AML-193 (cell line): ENCODE data around the gene MAPKAPK3.

Experiments
- DNase-seq, 2 experiments: peaks; one replicate each; lab custom pipeline; 2025; lab: John Stamatoyannopoulos, UW

MAPKAPK3 gene

GRCh38 chr3:50689558-50689957, 72.6 kb downstream of the MAPKAPK3 start:
- DNase-seq, result no peak

DNA sequence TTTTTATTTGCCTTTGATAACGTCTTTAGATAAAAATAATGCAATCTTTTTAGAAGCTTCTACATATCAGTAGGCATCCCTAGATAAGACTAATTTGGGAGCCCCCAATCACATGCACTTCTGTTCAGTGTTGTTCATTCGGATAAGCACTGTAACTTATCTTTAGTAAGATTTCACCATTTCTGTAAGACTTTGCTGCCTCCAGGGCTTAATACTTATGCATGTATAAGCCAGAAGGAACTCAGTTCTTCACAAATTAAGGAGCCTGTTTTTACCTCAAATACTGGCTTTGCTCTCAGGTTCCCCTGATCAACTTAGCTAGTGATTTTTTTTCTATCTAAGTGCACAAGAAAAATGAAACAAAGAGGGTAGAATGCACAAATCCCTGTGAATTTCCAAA, 78.1 kb downstream of the MAPKAPK3 start:
- DNase-seq, result no peak

GRCh38 chr3:50696276-50696675, 79.3 kb downstream of the MAPKAPK3 start:
- no peak for DNase-seq

GRCh38 chr3:50698269-50698668, 81.3 kb downstream of the MAPKAPK3 start:
- no peak for DNase-seq
